Activated CD4-positive, alpha-beta T cell treated with anti-CD3 and anti-CD28 coated beads for 36 hours (primary cell): Measurements from ENCODE around the gene RNH1. TPM values are rescaled to one million over a fixed set of nuclear protein-coding genes. Genes with fewer than 3 reads are reported as not detected.

Experiments used
- ATAC-seq: fragments of 200-7000 bp; cut with Tn5 transposase; one replicate; pipeline ENCODE4 v1.10.0; 2021; ENCODE audit warnings: mild to moderate bottlenecking, moderate library complexity
- CTCF ChIA-PET: fragments of 350-600 bp; sonication (Branson Sonifier 250); formaldehyde crosslinking; loops from one replicate; lab custom pipeline; 2021; ENCODE audit warnings: antibody characterized with exemption; lab: Charles Lee
- POLR2A ChIA-PET: fragments of 350-600 bp; sonication (Branson Sonifier 250); formaldehyde crosslinking; loops from one replicate; lab custom pipeline; 2021; ENCODE audit warnings: antibody characterized with exemption, inconsistent platforms; lab: Charles Lee
- DNase-seq: peaks from one replicate; pipeline ENCODE4 v3.0.0-alpha.2; 2020
- H3K27ac Mint-ChIP-seq: one replicate; pipeline ENCODE4 v1.8.0; 2021; ENCODE audit warnings: mixed read lengths
- H3K27me3 Mint-ChIP-seq: one replicate; pipeline ENCODE4 v1.8.0; 2021; ENCODE audit warnings: mixed read lengths
- H3K36me3 Mint-ChIP-seq: one replicate; pipeline ENCODE4 v1.8.0; 2021; ENCODE audit warnings: low read depth, mixed read lengths
- H3K4me1 Mint-ChIP-seq: one replicate; pipeline ENCODE4 v1.8.0; 2021; ENCODE audit warnings: mixed read lengths
- H3K4me3 Mint-ChIP-seq: one replicate; pipeline ENCODE4 v1.8.0; 2021; ENCODE audit warnings: mild to moderate bottlenecking, moderate library complexity, mixed read lengths
- H3K9me3 Mint-ChIP-seq: one replicate; pipeline ENCODE4 v1.8.0; 2021; ENCODE audit warnings: low read depth, mixed read lengths
- intact Hi-C, 2 experiments: fragments of 100-400 bp; cut with DNase I in 1 of 2; cut with micrococcal nuclease in 1 of 2; formaldehyde crosslinking; loops; one replicate each; pipeline versions ENCODE4 v1.14.2 to v1.15.1; 2022 to 2024; cut with DNase I, micrococcal nuclease
- total RNA-seq, 2 experiments: library from RNA; stranded (reverse); gene quantifications; one replicate each; pipeline ENCODE4 v1.2.3, GENCODE V29; 2021

RNH1 gene
- total RNA-seq, 2 experiments from 2014 or later = 111 to 116 TPM

DNA sequence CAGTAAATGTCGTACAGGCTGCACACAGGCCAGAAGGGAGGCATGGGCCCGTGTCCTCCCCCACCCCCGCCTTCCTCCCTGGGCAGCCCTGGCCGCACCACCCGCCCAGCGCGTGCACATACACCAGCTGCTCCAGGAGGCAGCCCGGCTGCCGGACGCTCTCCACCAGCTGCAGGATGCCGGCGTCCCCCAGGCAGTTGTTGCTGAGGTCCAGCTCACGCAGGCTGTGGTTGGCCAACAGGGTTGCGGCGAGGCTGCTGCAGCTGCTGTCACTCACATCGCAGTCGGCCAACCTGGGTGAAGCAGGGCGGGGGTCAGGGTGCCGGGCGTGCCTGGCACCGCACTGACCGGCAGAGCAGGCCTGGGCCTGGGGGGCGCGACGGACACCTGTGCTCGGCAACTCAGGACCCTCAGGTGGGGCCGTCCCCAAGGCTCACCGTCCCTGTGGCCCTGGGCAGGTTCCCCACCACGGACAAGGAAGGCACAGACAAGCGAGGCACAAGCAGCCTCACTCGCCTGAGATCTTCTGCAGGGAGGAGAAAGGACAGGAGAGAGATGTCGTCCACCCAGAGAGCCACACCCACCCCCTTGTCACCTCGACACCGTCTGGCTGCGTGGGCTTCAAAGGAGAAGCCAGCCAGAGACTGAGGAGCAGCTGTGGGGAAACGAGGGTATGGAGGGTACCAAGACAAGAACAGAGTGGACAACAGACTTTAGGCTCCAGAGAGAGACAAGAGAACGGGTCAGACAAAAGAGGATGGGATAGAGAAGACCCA, 12.1 kb downstream of the RNH1 start:
- Mint-ChIP-seq H3K27ac (no peak overlapping the region), H3K4me1 (no peaks in the 10 kb centered on the region), H3K27me3 (no peaks in the 10 kb centered on the region), H3K4me3 (no peak overlapping the region), H3K36me3 (peaks cover 30% of the 10 kb centered on the region), H3K9me3 (no peaks in the 10 kb centered on the region)
- DNase-seq = no peak
- ChIA-PET CTCF (no interaction called here), POLR2A (interaction anchor here (0.6 kb wide), 1 partner anchor 172 kb away, joined by 3 read pairs; no protein-coding TSS in a partner anchor)
- intact Hi-C loops = no loop called here
- no peak for ATAC-seq

DNA sequence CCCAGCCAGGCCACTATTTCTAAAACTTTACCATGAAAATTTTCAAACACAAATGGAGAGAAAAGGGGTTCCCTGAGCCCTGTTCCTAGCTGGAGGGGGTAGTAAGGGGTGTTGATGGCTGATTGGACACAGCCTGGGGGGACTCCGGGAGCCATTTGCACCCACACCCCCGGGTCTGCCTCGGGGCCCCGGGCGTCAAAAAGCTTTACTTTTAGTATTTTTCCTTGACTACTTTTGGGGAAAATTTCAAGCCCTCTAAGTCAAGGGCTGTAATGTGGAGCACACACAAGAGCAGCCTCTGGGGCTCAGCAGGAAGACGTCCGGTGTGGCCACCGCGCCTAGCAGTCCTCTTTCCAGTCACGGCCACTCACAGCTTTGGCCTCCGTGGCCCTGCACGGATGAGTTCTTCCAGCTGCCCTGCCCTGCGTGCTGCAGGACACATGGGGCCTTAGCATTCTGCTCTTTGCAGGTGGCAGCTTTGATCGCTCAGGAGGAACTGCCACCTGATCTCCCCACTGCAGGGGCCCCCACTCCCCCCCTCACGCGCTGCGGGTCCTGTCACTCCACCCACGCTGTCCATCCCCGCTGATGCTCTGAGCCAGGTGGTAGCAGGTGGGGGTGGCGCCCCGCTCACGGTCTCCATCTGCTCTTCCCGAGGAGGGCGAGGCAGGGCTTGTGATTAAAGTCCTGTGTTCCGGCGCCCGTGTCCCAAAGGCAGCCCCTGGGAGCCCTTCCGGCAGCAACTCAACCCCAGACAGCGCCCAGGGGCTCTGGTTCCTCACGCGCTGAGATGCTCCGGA, 14.4 kb downstream of the RNH1 start:
- intact Hi-C loops = no loop called here
- Mint-ChIP-seq H3K27me3 (no peaks in the 10 kb centered on the region), H3K27ac (no peak overlapping the region), H3K4me1 (no peaks in the 10 kb centered on the region), H3K4me3 (no peak overlapping the region), H3K9me3 (no peaks in the 10 kb centered on the region), H3K36me3 (peaks cover 18% of the 10 kb centered on the region)
- ChIA-PET POLR2A (no interaction called here), CTCF (interaction anchor here (0.8 to 1.1 kb wide), 2 partner anchors 28 to 241 kb away, joined by 3 to 4 read pairs; no protein-coding TSS in a partner anchor)
- DNase-seq = no peak
- no peak for ATAC-seq

DNA sequence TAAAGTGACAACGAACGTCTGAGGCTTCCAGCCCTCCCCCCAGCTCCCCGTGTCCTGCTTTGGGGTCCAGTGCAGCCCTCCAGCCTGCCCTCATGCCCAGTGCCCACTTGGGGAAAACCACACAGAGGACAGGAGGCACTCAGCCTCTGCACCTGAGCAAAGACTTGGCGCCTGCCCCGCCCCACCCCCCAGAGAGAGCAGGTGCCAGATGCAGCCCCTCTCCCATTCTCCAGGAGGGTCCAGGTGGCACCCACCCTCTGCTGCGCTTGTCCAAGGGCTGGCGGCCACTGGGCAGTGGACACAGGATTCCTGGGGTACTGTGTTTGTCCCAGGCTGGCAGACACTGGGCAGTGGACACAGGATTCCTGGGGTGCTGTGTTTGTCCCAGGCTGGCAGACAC, 15.7 kb downstream of the RNH1 start:
- intact Hi-C loops = no loop called here
- H3K36me3 Mint-ChIP-seq = peaks cover 9% of the 10 kb centered on the region
- ChIA-PET POLR2A (no interaction called here), CTCF (no interaction called here)
- no peak overlapping the region for H3K27ac Mint-ChIP-seq
- no peak overlapping the region for H3K4me3 Mint-ChIP-seq
- no peaks in the 10 kb centered on the region for H3K4me1 Mint-ChIP-seq
- H3K27me3 Mint-ChIP-seq = no peaks in the 10 kb centered on the region
- H3K9me3 Mint-ChIP-seq = no peaks in the 10 kb centered on the region
- DNase-seq (no peak), ATAC-seq (no peak)

DNA sequence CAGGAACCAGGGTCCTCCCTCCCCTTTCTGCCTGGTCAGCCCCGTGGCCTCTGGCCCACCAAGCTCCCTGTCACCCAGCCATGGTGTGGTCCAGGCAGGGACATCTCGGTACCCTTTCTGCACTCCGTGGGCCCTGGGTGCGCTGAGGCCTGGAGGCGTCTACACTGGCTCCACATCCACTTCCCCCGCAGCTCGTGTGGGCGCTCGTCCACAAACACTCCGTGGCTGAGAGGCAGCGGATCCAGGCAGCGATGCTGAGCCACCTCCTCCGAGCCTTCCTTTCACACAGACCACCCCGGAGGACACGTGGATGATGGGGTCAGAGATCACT, 16.1 kb downstream of the RNH1 start:
- intact Hi-C loops = no loop called here
- Mint-ChIP-seq H3K4me1 (no peaks in the 10 kb centered on the region), H3K4me3 (no peak overlapping the region), H3K9me3 (no peaks in the 10 kb centered on the region), H3K36me3 (peaks cover 7% of the 10 kb centered on the region), H3K27me3 (no peaks in the 10 kb centered on the region), H3K27ac (no peak overlapping the region)
- no peak for DNase-seq
- CTCF ChIA-PET = no interaction called here
- POLR2A ChIA-PET = no interaction called here
- ATAC-seq = no peak

DNA sequence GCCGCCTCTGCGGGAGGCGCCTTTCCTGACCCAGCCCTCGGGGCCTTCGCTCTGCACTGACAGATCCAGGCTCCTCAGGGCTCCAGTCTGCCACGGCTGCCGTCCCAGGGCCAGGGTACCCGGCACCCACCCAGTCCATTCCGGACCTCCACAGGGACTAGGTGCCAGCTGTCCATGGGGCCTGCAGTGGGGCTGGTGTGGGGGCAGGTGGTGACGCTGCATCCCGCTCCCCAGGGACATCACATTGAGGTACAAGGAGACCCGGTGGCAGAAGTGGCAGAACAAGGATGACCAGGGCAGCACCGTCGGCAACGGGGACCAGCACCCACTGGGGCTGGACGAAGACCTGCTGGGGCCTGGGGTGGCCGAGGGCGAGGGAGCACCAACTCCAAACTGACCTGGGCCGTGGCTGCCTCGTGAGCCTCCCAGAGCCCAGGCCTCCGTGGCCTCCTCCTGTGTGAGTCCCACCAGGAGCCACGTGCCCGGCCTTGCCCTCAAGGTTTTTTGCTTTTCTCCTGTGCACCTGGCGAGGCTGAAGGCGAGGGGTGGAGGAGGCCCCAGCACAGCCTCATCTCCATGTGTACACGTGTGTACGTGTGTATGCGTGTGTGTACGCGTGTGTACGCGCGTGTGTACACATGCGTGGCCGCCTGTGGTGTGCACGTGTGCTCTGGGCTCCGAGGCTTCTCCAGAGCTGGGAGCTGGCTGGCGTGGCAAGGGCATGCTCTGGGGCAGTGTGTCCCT, 16.7 kb downstream of the RNH1 start:
- H3K4me1 Mint-ChIP-seq = no peaks in the 10 kb centered on the region
- H3K4me3 Mint-ChIP-seq = no peak overlapping the region
- DNase-seq (no peak), ATAC-seq (no peak)
- POLR2A ChIA-PET = no interaction called here
- peaks cover 4% of the 10 kb centered on the region for H3K36me3 Mint-ChIP-seq
- CTCF ChIA-PET = no interaction called here
- H3K27ac Mint-ChIP-seq = no peak overlapping the region
- no peaks in the 10 kb centered on the region for H3K9me3 Mint-ChIP-seq
- intact Hi-C loops = no loop called here
- no peaks in the 10 kb centered on the region for H3K27me3 Mint-ChIP-seq

DNA sequence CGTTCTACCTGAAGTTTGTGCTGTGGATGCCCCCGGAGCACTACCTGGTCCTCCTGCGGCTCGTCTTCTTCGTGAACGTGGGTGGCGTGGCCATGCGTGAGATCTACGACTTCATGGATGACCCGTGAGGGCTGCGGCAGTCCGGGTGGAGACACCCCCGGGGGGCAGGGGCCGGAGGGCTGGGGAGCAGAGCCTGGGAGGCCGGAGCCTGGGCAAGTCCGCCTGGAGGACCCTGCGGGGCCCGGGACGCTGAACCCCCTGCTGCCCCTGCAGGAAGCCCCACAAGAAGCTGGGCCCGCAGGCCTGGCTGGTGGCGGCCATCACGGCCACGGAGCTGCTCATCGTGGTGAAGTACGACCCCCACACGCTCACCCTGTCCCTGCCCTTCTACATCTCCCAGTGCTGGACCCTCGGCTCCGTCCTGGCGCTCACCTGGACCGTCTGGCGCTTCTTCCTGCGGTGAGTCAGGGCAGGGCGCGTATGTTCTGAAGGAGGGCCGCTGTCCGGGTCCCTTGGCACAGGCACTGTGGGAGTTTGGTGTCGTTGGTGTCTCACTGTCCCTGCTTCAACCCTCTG, 17.3 kb downstream of the RNH1 start:
- no peak for DNase-seq
- POLR2A ChIA-PET = no interaction called here
- H3K4me3 Mint-ChIP-seq = no peak overlapping the region
- H3K27me3 Mint-ChIP-seq = no peaks in the 10 kb centered on the region
- no peak overlapping the region for H3K27ac Mint-ChIP-seq
- ATAC-seq = no peak
- H3K9me3 Mint-ChIP-seq = no peaks in the 10 kb centered on the region
- no peaks in the 10 kb centered on the region for H3K4me1 Mint-ChIP-seq
- CTCF ChIA-PET = no interaction called here
- H3K36me3 Mint-ChIP-seq = peaks cover 2% of the 10 kb centered on the region
- intact Hi-C loops = no loop called here

DNA sequence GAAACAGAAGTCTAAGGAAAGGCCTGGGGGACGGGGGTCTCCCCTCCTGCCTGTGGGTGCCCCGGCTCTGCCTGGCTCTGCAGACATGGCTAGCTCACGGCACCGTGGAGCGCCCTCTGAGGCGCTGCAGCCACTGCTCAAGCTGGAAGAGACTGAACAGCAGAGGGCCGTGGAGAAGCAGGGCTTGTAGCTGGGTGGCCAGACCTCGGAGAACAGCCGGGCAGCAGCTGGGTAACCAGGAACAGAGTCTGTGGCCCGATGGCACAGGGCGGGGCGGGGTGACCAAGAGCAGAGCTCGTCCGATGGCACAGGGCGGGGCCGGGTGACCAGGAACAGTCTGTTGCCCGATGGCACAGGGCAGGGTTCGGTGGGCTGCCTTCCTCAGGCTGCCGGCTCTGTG, 18.1 kb downstream of the RNH1 start:
- Mint-ChIP-seq H3K9me3 (no peaks in the 10 kb centered on the region), H3K36me3 (no peaks in the 10 kb centered on the region), H3K27me3 (no peaks in the 10 kb centered on the region), H3K4me1 (no peaks in the 10 kb centered on the region), H3K4me3 (no peak overlapping the region), H3K27ac (no peak overlapping the region)
- intact Hi-C loops = no loop called here
- ChIA-PET POLR2A (no interaction called here), CTCF (no interaction called here)
- no peak for ATAC-seq
- no peak for DNase-seq

DNA sequence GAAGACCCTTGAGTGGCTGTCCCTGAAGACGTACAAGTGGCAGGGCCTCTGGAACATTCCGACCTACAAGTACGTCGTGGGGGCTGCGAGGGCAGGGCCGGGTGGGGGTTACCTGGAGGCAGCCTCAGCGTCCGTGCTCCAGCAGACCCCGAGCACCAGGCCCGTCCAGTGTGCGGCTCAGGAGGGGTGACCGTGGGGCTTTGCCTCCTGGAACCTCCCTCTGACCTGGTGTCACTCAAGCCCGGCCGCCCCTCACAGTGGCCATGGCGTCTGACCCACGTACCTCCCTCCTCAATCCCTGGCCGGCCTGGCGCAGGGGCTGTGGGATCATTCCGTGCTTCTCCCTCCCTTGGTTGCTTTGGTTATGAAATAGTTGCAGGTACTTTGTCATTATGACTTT, 18.5 kb downstream of the RNH1 start:
- Mint-ChIP-seq H3K9me3 (no peaks in the 10 kb centered on the region), H3K27ac (no peak overlapping the region)

DNA sequence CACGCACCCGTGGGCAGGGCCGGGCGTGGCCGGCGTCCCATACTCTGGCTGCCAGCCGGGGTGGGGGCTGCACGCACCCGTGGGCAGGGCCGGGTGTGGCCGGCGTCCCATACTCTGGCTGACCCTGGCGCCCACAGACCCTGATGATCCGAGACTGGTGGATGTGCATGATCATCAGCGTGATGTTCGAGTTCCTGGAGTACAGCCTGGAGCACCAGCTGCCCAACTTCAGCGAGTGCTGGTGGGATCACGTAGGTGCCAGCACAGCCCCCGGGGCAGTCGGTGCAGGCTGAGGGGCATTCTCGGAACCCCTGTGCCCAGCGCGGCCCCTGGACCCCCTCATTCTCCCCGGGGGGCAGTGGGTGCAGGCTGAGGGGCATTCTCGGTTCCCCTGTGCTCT, 19.0 kb downstream of the RNH1 start:
- H3K27ac Mint-ChIP-seq = no peak overlapping the region
- no peak overlapping the region for H3K4me3 Mint-ChIP-seq
- no peaks in the 10 kb centered on the region for H3K27me3 Mint-ChIP-seq
- DNase-seq (no peak), ATAC-seq (no peak)
- ChIA-PET CTCF (no interaction called here), POLR2A (no interaction called here)
- no peaks in the 10 kb centered on the region for H3K36me3 Mint-ChIP-seq
- H3K4me1 Mint-ChIP-seq = no peaks in the 10 kb centered on the region
- intact Hi-C loops = no loop called here
- H3K9me3 Mint-ChIP-seq = no peaks in the 10 kb centered on the region

More for the DNA sequence above, 18.5 kb downstream of the RNH1 start:
- ChIA-PET POLR2A (no interaction called here), CTCF (no interaction called here)
- no peak for ATAC-seq
- H3K4me3 Mint-ChIP-seq = no peak overlapping the region
- H3K36me3 Mint-ChIP-seq = no peaks in the 10 kb centered on the region
- intact Hi-C loops = no loop called here
- no peak for DNase-seq
- H3K27me3 Mint-ChIP-seq = no peaks in the 10 kb centered on the region
- H3K4me1 Mint-ChIP-seq = no peaks in the 10 kb centered on the region

DNA sequence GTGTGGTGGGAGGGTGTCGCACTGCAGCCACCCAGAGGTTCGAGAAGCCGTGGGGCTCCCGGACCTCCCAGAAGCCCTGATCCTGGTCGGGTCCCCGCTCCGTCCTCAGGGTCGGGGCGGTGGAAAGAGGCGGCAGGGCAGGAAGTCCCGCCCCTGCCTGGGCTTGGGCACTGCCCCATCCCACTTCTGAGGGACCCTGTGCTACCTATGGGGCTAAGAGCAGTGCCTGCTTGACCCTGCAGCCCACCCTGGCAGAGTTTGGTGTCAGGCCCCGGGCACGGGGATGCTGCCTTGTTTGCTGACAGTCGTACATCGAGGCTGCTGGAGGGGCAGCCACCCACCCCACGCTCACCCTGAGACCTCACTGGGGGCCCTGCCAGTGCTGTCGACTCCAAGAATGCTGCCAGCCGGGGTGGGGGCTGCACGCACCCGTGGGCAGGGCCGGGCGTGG, 19.4 kb downstream of the RNH1 start:
- no peak overlapping the region for H3K4me3 Mint-ChIP-seq
- intact Hi-C loops = no loop called here
- H3K27ac Mint-ChIP-seq = no peak overlapping the region
- no peaks in the 10 kb centered on the region for H3K27me3 Mint-ChIP-seq
- CTCF ChIA-PET = no interaction called here
- POLR2A ChIA-PET = no interaction called here
- no peaks in the 10 kb centered on the region for H3K9me3 Mint-ChIP-seq
- ATAC-seq = no peak
- H3K36me3 Mint-ChIP-seq = no peaks in the 10 kb centered on the region
- H3K4me1 Mint-ChIP-seq = no peaks in the 10 kb centered on the region
- DNase-seq = no peak

DNA sequence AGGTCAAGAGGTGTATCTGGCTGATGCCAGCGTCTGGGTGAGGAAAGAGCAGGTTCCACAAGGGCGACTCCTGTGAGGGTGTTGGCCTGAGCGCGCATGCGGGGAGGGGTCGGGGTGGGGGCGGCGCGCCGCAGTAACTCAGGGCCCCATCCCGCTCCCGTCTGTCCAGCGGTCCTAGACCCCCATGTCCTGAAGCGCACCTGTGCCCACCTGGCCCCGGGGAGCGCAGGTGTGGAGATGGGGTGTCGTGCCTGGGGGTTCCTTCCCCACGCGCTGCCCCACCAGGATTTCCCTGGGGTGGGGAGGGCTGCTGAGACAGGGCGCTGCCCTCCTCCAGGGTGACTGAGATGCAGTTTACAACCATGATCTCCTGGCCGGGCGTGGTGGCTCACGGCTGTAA, 20.9 kb downstream of the RNH1 start:
- no peaks in the 10 kb centered on the region for H3K9me3 Mint-ChIP-seq
- intact Hi-C loops = no loop called here
- no peak overlapping the region for H3K27ac Mint-ChIP-seq
- no peaks in the 10 kb centered on the region for H3K36me3 Mint-ChIP-seq
- DNase-seq (no peak), ATAC-seq (no peak)
- CTCF ChIA-PET = no interaction called here
- POLR2A ChIA-PET = no interaction called here
- no peaks in the 10 kb centered on the region for H3K4me1 Mint-ChIP-seq
- H3K27me3 Mint-ChIP-seq = no peaks in the 10 kb centered on the region
- H3K4me3 Mint-ChIP-seq = no peak overlapping the region
